NCI-H345 (cell line): Measurements from ENCODE around the gene MED22.
"Not testable (repeated sequence)": the region's sequence is repeated elsewhere in the genome, so short reads cannot be mapped to it uniquely, and the experiment has no call there.

Source experiments
- DNase-seq: peaks from one replicate; lab custom pipeline; 2025; lab: John Stamatoyannopoulos, UW

Gene MED22

DNA sequence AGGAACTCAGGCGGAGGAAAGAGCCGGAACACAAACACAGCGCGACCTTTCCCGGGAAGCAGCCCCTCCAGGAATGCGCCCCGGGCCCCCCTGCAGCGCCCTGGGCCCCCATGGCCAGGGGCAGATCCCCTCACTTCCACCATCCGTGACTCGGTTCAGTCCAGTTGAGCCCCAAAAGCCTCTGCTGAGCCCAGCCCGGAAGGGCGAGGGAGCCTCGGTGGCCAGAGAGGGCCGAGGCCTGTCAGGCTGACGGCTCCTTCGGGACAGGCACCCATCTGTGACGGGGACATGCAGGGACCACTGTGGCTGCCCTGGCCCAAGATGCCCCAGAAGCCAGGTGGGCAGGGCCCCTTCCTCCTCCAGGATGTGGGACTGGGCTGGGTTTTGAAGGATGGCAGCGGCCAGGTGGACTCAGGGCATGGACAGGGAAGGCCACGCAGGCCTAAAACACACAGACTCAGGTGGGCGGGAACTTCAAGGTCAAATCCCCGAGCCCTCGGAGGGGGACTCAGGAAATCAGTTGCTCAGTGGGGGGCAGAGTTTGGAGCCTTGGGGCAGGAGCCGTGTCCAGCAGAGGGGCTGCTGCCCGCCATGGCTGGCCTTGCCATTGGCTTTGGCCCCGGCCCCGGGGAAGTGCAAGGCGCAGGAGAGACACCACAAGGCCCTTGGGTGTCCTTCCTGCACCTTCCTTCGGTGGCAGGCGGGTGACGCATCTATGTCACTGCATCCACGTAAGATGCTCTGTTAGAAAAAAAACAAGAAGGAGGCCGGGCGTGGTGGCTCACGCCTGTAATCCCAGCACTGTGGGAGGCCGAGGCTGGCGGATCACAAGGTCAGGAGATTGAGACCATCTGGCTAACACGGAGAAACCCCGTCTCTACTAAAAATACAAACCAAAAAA is 43.2 kb downstream of the MED22 start:
- DNase-seq: no peak

DNA sequence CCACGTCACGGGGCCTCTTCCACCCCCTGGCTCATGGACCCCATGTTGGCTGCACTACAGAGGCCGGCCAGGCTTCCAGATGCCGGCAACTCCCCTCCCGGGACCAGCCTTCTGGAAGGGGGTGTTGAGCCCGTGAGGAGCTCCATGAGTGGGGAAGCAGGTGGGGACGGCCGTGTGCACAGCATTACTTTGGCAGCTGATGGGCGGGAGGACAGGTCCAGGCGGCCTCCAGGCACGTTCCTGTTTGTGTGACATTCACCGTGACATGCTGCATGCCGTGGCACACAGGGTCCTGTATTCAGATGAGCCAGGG is 43.8 kb downstream of the MED22 start:
- DNase-seq: no peak

DNA sequence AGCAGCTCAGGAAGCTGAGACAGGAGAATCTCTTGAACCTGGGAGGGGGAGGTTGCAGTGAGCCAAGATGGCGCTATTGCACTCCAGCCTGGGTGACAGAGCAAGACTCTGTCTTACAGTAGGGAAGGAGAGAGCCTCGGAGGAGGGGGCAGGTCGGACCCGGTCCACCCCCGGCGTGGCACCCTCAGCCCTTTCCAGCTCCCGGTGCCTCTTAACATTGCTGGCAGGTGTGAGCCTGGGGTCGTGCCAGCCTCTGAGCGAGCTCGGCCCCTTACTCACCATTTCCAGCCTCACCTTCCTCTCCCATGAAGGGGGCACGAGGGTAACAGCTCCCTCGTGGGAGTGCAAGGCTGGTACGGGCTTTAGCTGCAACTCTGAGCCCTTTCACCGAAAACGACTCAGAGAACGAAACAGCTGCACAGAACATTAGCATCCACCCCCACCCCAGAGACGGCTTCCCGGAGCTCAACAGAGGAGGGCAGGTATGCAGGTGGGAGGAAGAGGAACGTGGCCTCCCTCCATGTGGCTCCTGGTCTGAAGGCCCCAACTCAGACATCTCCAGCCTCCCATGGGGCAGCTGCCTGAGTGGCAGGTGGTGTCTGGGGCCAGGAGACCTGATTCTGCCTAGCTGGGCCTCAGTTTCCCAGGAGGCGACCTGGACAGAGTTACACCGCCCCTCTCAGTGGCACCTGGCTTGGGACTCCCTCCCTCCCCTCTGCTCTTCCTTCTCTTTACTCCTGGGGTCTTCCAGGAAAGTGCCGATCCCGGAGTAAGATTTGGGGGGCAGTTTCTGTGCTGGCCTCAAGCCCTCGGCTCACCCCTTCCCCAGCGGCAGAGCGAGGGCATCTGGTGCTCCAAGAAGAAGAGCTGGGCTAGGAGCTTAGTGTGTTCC is 44.4 kb downstream of the MED22 start:
- DNase-seq: no peak

DNA sequence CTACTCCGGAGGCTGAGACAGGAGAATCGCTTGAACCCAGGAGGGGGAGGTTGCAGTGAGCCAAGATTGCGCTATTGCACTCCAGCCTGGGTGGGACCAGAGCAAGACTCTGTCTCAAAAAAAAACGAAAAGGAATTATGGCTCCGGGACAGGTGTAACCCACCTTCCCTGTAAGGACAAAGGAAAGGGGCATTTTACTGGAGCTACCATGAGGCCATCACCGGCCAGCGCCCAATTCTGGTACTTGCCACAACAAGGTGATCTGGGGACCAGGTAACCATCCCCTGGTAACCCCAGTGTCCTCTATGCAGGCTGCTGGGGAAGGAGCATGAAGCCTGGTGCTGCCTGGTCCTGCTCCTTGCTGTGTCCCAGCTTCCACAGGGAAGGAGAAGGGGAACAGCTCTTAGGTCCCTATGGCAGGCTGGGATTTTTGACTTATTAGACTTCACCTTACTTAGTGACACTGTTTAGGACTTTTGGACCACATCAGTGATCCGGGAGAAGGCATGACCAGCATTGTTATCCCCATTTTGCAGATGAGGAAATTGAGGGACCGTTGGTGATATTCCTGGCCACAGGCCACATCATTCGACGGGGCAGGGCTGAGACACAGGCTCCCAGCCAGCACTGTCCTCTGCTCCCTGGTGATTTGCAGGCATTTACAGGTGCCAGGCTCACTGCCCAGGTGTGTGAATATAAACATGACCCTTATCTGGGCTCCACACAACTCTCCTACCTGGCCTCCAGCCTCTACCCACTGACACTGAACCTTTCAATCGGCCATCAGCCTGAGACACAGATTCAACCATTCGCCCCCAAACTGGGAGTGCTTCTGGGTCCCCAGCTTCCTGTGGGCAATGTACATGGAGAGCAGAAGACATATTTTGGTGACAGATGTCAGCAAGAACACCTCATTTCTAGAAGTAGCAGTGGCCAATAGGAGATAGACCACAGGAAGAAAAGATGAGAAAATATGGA is 46.4 kb downstream of the MED22 start:
- no peak for DNase-seq

DNA sequence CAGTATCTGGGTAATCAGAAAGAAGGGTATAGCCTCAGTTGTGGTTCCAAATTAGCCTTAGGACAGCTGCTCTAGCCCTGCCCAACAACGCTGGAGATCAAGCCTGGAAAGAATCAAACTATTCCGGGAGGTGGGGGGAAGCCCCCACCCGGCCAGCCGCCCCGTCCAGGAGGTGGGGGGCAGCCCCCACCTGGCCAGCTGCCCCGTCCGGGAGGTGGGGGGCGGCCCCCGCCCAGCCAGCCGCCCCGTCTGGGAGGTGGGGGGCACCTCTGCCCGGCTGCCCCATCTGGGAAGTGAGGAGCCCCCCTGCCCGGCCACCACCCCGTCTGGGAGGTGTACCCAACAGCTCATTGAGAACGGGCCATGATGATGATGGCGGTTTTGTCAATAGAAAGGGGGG is 47.9 kb downstream of the MED22 start:
- DNase-seq: not testable (repeated sequence)

DNA sequence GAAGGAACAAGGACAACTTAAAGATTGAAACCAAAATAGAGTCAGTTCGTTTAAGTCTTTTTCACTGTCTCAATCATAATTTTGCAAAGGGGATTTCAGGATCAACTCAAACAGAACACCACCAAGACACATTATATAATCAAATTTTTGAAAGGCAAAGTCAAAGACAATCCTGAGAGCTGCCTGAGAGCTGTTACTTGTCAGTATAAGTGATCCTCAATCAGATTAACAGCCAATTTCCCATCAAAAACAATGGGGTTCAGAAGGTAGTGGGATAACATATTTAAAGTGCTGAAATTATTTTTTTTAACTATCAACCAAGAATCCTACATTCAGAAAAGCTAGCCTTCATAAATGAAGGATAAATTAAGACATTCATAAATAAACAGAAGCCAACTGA is 53.7 kb downstream of the MED22 start:
- DNase-seq: no peak

DNA sequence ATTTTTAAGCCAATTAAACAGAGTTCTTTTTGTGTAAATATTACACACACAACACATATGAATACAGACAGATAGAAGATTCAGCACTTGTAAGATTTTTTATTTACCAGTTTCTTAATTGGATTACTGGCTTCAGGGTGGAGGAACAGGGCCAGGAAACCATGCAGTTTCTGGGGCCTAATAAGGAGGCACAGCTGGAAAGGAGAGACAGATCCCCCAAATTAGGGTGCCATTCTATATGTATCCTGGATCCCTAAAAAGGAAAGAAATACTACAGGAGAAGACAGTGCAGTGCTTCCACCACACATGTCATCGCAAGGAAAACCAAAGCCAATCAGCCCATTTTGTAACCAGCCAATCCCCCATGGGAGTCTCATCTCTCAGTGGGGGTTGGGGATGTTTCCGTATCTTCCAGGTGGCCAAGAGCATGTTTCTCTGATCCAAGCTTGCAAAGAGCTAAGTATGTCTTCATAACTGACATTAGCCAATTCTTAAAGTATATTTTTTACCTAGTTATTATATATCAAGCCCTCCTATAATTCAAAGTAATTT is 57.1 kb downstream of the MED22 start:
- DNase-seq: no peak
